NCI-H2227 (cell line): ENCODE results near the gene HAUS8.
"Not testable (repeated sequence)": the region's sequence is repeated elsewhere in the genome, so short reads cannot be mapped to it uniquely, and the experiment has no call there.

ENCODE experiments used
- DNase-seq: peaks from one replicate; lab custom pipeline; 2025; ENCODE audit not compliant: unreplicated experiment; lab: John Stamatoyannopoulos, UW

The HAUS8 gene

GRCh38 chr19:17103177-17103576, 27.9 kb upstream of the HAUS8 start:
- DNase-seq: peak; percentile 38

GRCh38 chr19:17101686-17102628, 26.7 kb upstream of the HAUS8 start:
- no peak for DNase-seq

- DNase-seq: no peak
These were observed 23.1 kb upstream of the HAUS8 start for GRCh38 chr19:17098326-17098725.

- DNase-seq: no peak
These were observed 22.4 kb upstream of the HAUS8 start for GRCh38 chr19:17097593-17098126.

GRCh38 chr19:17095141-17095919, 20.1 kb upstream of the HAUS8 start:
- DNase-seq: no peak

- DNase-seq: not testable (repeated sequence)
These were observed 19.4 kb upstream of the HAUS8 start for GRCh38 chr19:17094694-17095093.

- DNase-seq: no peak
These were observed 17.4 kb upstream of the HAUS8 start for GRCh38 chr19:17092696-17093095.

- DNase-seq: peak; percentile 16
These were observed 16.6 kb upstream of the HAUS8 start for GRCh38 chr19:17091758-17092333.

- no peak for DNase-seq
These were observed 15.3 kb upstream of the HAUS8 start for GRCh38 chr19:17090583-17090982.

- no peak for DNase-seq
These were observed 13.3 kb upstream of the HAUS8 start for GRCh38 chr19:17088552-17088951.

GRCh38 chr19:17086834-17087233, 11.6 kb upstream of the HAUS8 start:
- DNase-seq: no peak

GRCh38 chr19:17086120-17086519, 10.9 kb upstream of the HAUS8 start:
- DNase-seq: no peak

- DNase-seq: no peak
These were observed 6.7 kb upstream of the HAUS8 start for GRCh38 chr19:17081672-17082630.

- no peak for DNase-seq
These were observed 5.2 kb upstream of the HAUS8 start for GRCh38 chr19:17080440-17080801.

- peak; percentile 63 for DNase-seq
These were observed 4.6 kb upstream of the HAUS8 start for GRCh38 chr19:17079710-17080439.

- DNase-seq: no peak
These were observed 3.9 kb upstream of the HAUS8 start for GRCh38 chr19:17078920-17079709.

- no peak for DNase-seq
These were observed 3.0 kb upstream of the HAUS8 start for GRCh38 chr19:17078036-17078919.
